Endothelial cell of umbilical vein (primary cell): Measurements from ENCODE around the gene DIAPH3. TPM values are rescaled to one million over a fixed set of nuclear protein-coding genes. Genes with fewer than 3 reads are reported as not detected.

Experiments used
- BruUV-seq: library from RNA; stranded (reverse); fragments of 400-500 nt; replicated peaks from 2 replicates; lab custom pipeline; 2021; lab: Mats Ljungman, UMichigan
- CTCF ChIA-PET: fragments of 300-600, 350-600 bp; sonication (Branson Sonifier 250); formaldehyde crosslinking; loops from one replicate; lab custom pipeline; 2021; ENCODE audit warnings: antibody characterized with exemption, inconsistent platforms; lab: Charles Lee
- POLR2A ChIA-PET: fragments of 300-600, 350-600 bp; sonication (Branson Sonifier 250); formaldehyde crosslinking; loops from one replicate; lab custom pipeline; 2021; ENCODE audit warnings: antibody characterized with exemption, inconsistent platforms; lab: Charles Lee
- DNase-seq: peaks from one replicate; pipeline ENCODE4 v3.0.0-alpha.2; 2011; ENCODE audit warnings: low read depth, low spot score
- FAIRE-seq: peaks from 2 replicates; lab custom pipeline; 2011; peaks lifted over from hg19 to GRCh38; lab: Jason Lieb, UNC
- H2AFZ ChIP-seq: 2 replicates; pipeline ENCODE4 v1.6.0; 2012; ENCODE audit warnings: low read depth, low read length, control low read depth, inconsistent platforms
- H3K27ac ChIP-seq: 2 replicates; pipeline ENCODE4 v1.5.1; 2011; ENCODE audit warnings: low read depth, mild to moderate bottlenecking, control low read depth, low read length, moderate library complexity; ENCODE audit not compliant: insufficient read depth
- H3K27me3 ChIP-seq, 2 experiments: 2 replicates each; pipeline versions ENCODE4 v1.6.0 to v1.6.1; 2011; ENCODE audit warnings: low read length in 2 of 2, mixed read lengths in 1 of 2; ENCODE audit not compliant: control insufficient read depth in 2 of 2, insufficient read depth in 2 of 2
- H3K36me3 ChIP-seq, 2 experiments: 2 replicates in 1 of 2; 3 replicates in 1 of 2; pipeline ENCODE4 v1.5.1; 2011; ENCODE audit warnings: low read length in 2 of 2, mild to moderate bottlenecking in 1 of 2, moderate library complexity in 1 of 2; ENCODE audit not compliant: control insufficient read depth in 2 of 2, insufficient read depth in 2 of 2; ENCODE audit errors: extremely low read depth in 1 of 2
- H3K4me1 ChIP-seq: 3 replicates; pipeline ENCODE4 v1.5.1; 2011; ENCODE audit warnings: mild to moderate bottlenecking, low read length; ENCODE audit not compliant: control insufficient read depth, insufficient read depth; ENCODE audit errors: extremely low read depth
- H3K4me2 ChIP-seq: 2 replicates; pipeline ENCODE4 v1.6.1; 2011; ENCODE audit warnings: low read length, control low read depth, mixed read lengths; ENCODE audit not compliant: insufficient read depth
- H3K4me3 ChIP-seq, 3 experiments: fragments of 200-600 bp in 1 of 3; sonication (generic), shearing (Covaris generic) in 1 of 3; replicated peaks in 1 of 3; 2 replicates each; pipeline ENCODE4 v1.5.1; 2011 to 2016; ENCODE audit warnings: control low read depth in 3 of 3, low read length in 3 of 3, mild to moderate bottlenecking in 2 of 3, inconsistent platforms in 1 of 3, low read depth in 1 of 3, moderate library complexity in 1 of 3; ENCODE audit not compliant: insufficient read depth in 1 of 3
- H3K79me2 ChIP-seq: 2 replicates; pipeline ENCODE4 v1.6.0; 2012; ENCODE audit warnings: low read length, inconsistent platforms; ENCODE audit not compliant: control insufficient read depth, insufficient read depth
- H3K9ac ChIP-seq: replicated peaks from 2 replicates; pipeline ENCODE3; 2011; ENCODE audit warnings: low read length, control low read depth; ENCODE audit not compliant: insufficient read depth; ENCODE audit errors: extremely low read depth
- H3K9me1 ChIP-seq: replicated peaks from 3 replicates; pipeline ENCODE4 v1.6.0; 2011; ENCODE audit warnings: mild to moderate bottlenecking, low read length; ENCODE audit not compliant: control insufficient read depth, insufficient read depth; ENCODE audit errors: extremely low read depth
- H3K9me3 ChIP-seq: replicated peaks from 2 replicates; pipeline ENCODE4 v1.5.1; 2012; ENCODE audit warnings: low read length, inconsistent platforms; ENCODE audit not compliant: control insufficient read depth, insufficient read depth
- H4K20me1 ChIP-seq: replicated peaks from 2 replicates; pipeline ENCODE3; 2011; ENCODE audit warnings: mild to moderate bottlenecking, low read length; ENCODE audit not compliant: control insufficient read depth, insufficient read depth; ENCODE audit errors: extremely low read depth
- CTCF ChIP-seq, 2 donors: IDR thresholded peaks; 1 replicate in 1 of 2; 2 replicates in 1 of 2; pipeline ENCODE4 v1.5.1; 2011; ENCODE audit warnings: low read length in 2 of 2, mild to moderate bottlenecking in 2 of 2, moderate library complexity in 2 of 2, control low read depth in 1 of 2, inconsistent platforms in 1 of 2, low read depth in 1 of 2; ENCODE audit not compliant: insufficient read depth in 1 of 2; ENCODE audit errors: extremely low read depth in 1 of 2
- EZH2 ChIP-seq: IDR thresholded peaks from 2 replicates; pipeline ENCODE4 v1.6.1; 2012; ENCODE audit warnings: borderline replicate concordance, low read depth, mild to moderate bottlenecking, moderate library complexity, low read length, inconsistent platforms; ENCODE audit not compliant: severe bottlenecking
- FOS ChIP-seq: IDR thresholded peaks from 2 replicates; pipeline ENCODE4 v1.6.1; 2011; ENCODE audit warnings: mild to moderate bottlenecking, low read length, moderate library complexity, borderline replicate concordance; ENCODE audit not compliant: insufficient read depth
- GATA2 ChIP-seq: IDR thresholded peaks from 2 replicates; pipeline ENCODE4 v1.7.0; 2011; ENCODE audit warnings: low read depth, mild to moderate bottlenecking, moderate library complexity, mixed read lengths, low read length; ENCODE audit not compliant: insufficient read length, insufficient read depth
- JUN ChIP-seq: IDR thresholded peaks from 2 replicates; pipeline ENCODE4 v1.6.1; 2011; ENCODE audit warnings: borderline replicate concordance, low read depth; ENCODE audit not compliant: insufficient read length, insufficient read depth
- MAX ChIP-seq: IDR thresholded peaks from 2 replicates; pipeline ENCODE4 v1.6.1; 2011; ENCODE audit not compliant: insufficient read depth, insufficient read length
- MYC ChIP-seq: IDR thresholded peaks from one replicate; pipeline ENCODE4 v1.6.1; 2011; ENCODE audit warnings: mild to moderate bottlenecking, low read depth, low read length
- POLR2A ChIP-seq: IDR thresholded peaks from 2 replicates; pipeline ENCODE4 v1.6.1; 2012; ENCODE audit warnings: low read depth, mild to moderate bottlenecking, control low read depth, low read length
- POLR2AphosphoS5 ChIP-seq: IDR thresholded peaks from 2 replicates; pipeline ENCODE4 v1.6.1; 2012; ENCODE audit warnings: low read depth, mild to moderate bottlenecking, control low read depth, low read length, moderate library complexity; ENCODE audit not compliant: insufficient read depth
- dilution Hi-C: fragments of 300-500 bp; cut with MboI; formaldehyde crosslinking; loops from one replicate; pipeline ENCODE4 v1.15.0; 2019; ENCODE audit warnings: low sequenced_read_pairs; ENCODE audit not compliant: extremely low pct_ligation_motif_present
- intact Hi-C: fragments of 100-400 bp; cut with micrococcal nuclease; formaldehyde crosslinking; loops from one replicate; pipeline ENCODE4 v1.10.0; 2022
- polyA plus RNA-seq, 4 experiments: library from polyadenylated mRNA; depleted of rRNA in 3 of 4; stranded (reverse) in 3 of 4; unstranded in 1 of 4; fragments of >200 nt; gene quantifications; 2 replicates each; pipeline versions ENCODE4 v1.2.1 to v1.2.3, GENCODE V29; 2011 to 2012; ENCODE audit warnings: missing spikeins in 1 of 4
- total RNA-seq: library from RNA; stranded (reverse); gene quantifications from 2 replicates; pipeline ENCODE4 v1.2.3, GENCODE V29; 2021

DIAPH3 gene
- total and polyA plus RNA-seq, 2 donors (not counting 3 experiments of a cell fraction or from before 2014, with no cell fraction given), result 9.9 to 44.0 TPM

GRCh38 chr13:60066226-60066625 is 97.5 kb downstream of the DIAPH3 start:
- no peaks in the 10 kb centered on the region for H3K4me1 ChIP-seq
- BruUV-seq, result no TSS peak
- intact Hi-C loops, result no loop called here

More at GRCh38 chr13:60066226-60066625, 97.5 kb downstream of the DIAPH3 start:
- Histone ChIP-seq H3K4me2 (no peak overlapping the region), H3K79me2 (no peaks in the 10 kb centered on the region), H4K20me1 (no peaks in the 10 kb centered on the region), H3K27me3 (no peaks in the 10 kb centered on the region), H3K9me1 (no peaks in the 10 kb centered on the region), H3K27ac (no peak overlapping the region), H3K4me3 (no peak overlapping the region), H3K36me3 (no peaks in the 10 kb centered on the region), H2AFZ (no peak overlapping the region), H3K9me3 (no peaks in the 10 kb centered on the region), H3K9ac (no peak overlapping the region)
- TF ChIP-seq JUN (no peak), MYC (no peak), POLR2AphosphoS5 (no peak), GATA2 (no peak), FOS (no peak), MAX (no peak), EZH2 (no peak), POLR2A (no peak), CTCF (IDR thresholded peaks at IDR 0.05; ENCODE audit: extremely low read depth in 1 of 2, insufficient read depth in 1 of 2, low read depth in 1 of 2, low read length in 2 of 2) (no peak)
- DNase-seq (no peak), FAIRE-seq (no peak)
- dilution Hi-C loops, result no loop called here
- CTCF ChIA-PET, result no interaction called here
- POLR2A ChIA-PET, result no interaction called here
